Neural progenitor cell (in vitro differentiated cells): ENCODE results near the gene PLCG1. TPM values are rescaled to one million over a fixed set of nuclear protein-coding genes. Genes with fewer than 3 reads are reported as not detected.

Experiments
- DNase-seq: peaks from one replicate; pipeline ENCODE4 v3.0.0-alpha.2; 2016; ENCODE audit warnings: low spot score
- H2AFZ ChIP-seq: fragments of 200-600 bp; sonication (generic); replicated peaks from 2 replicates; pipeline ENCODE4 v1.6.1; 2016; ENCODE audit warnings: antibody characterized with exemption
- H3F3A ChIP-seq: fragments of 200-600 bp; sonication (generic); 2 replicates; pipeline ENCODE4 v1.6.1; 2016; ENCODE audit warnings: antibody characterized with exemption, low read depth
- H3K27ac ChIP-seq: fragments of 200-600 bp; sonication (generic); 2 replicates; pipeline ENCODE4 v1.5.1; 2016; ENCODE audit warnings: mild to moderate bottlenecking
- H3K27me3 ChIP-seq: fragments of 200-600 bp; sonication (generic); 2 replicates; pipeline ENCODE4 v1.6.1; 2016; ENCODE audit warnings: mild to moderate bottlenecking, moderate library complexity
- H3K36me3 ChIP-seq: fragments of 200-600 bp; sonication (generic); 2 replicates; pipeline ENCODE4 v1.5.1; 2016
- H3K4me1 ChIP-seq: fragments of 200-600 bp; sonication (generic); 2 replicates; pipeline ENCODE4 v1.6.1; 2016; ENCODE audit warnings: mixed run types
- H3K4me2 ChIP-seq: fragments of 200-600 bp; sonication (generic); 2 replicates; pipeline ENCODE4 v1.6.1; 2016
- H3K4me3 ChIP-seq: fragments of 200-600 bp; sonication (generic); 2 replicates; pipeline ENCODE4 v1.5.1; 2016
- H3K79me2 ChIP-seq: fragments of 200-600 bp; sonication (generic); 2 replicates; pipeline ENCODE4 v1.6.1; 2016; ENCODE audit warnings: low read depth
- H3K9ac ChIP-seq: fragments of 200-600 bp; sonication (generic); 2 replicates; pipeline ENCODE4 v1.6.1; 2016
- H3K9me3 ChIP-seq: fragments of 200-600 bp; sonication (generic); 2 replicates; pipeline ENCODE4 v1.5.1; 2016; ENCODE audit warnings: low read depth
- H4K20me1 ChIP-seq: fragments of 200-600 bp; sonication (generic); 2 replicates; pipeline ENCODE4 v1.6.1; 2016; ENCODE audit warnings: low read depth
- H3K27ac Mint-ChIP-seq: 3 replicates; pipeline ENCODE4 v1.8.0; 2021; ENCODE audit warnings: mixed read lengths
- H3K27me3 Mint-ChIP-seq: 2 replicates; pipeline ENCODE4 v1.8.0; 2022; ENCODE audit warnings: low read depth, mild to moderate bottlenecking, inconsistent platforms, moderate library complexity, mixed read lengths; ENCODE audit not compliant: insufficient read depth
- H3K36me3 Mint-ChIP-seq: 3 replicates; pipeline ENCODE4 v1.8.0; 2021; ENCODE audit warnings: mixed read lengths
- H3K4me1 Mint-ChIP-seq: 3 replicates; pipeline ENCODE4 v1.8.0; 2021; ENCODE audit warnings: mixed read lengths
- H3K4me3 Mint-ChIP-seq: 3 replicates; pipeline ENCODE4 v1.8.0; 2021; ENCODE audit warnings: mild to moderate bottlenecking, moderate library complexity, mixed read lengths
- H3K9me3 Mint-ChIP-seq: 3 replicates; pipeline ENCODE4 v1.8.0; 2020; ENCODE audit warnings: mixed read lengths
- EZH2 ChIP-seq: fragments of 200-600 bp; sonication (generic); IDR thresholded peaks from 2 replicates; pipeline ENCODE4 v1.6.1; 2017; ENCODE audit warnings: antibody characterized with exemption, mild to moderate bottlenecking, moderate library complexity
- EZH2phosphoT487 ChIP-seq: fragments of 200-600 bp; sonication (generic); IDR thresholded peaks from 2 replicates; pipeline ENCODE4 v1.6.1; 2017; ENCODE audit warnings: antibody characterized with exemption
- total RNA-seq: library from RNA; depleted of rRNA; stranded (reverse); fragments of >200 nt; gene quantifications from 2 replicates; pipeline ENCODE4 v1.2.3, GENCODE V29; 2015; ENCODE audit warnings: low replicate concordance
- TF ChIP-seq, protein P1 (sequence below): fragments of 200-600 bp; sonication (generic); IDR thresholded peaks from 2 replicates; pipeline ENCODE4 v1.5.1; 2017; ENCODE audit warnings: antibody characterized with exemption, mild to moderate bottlenecking

PLCG1 gene
- total RNA-seq, 1 donor from 2014 or later = 146 TPM

GRCh38 chr20:41108531-41108930 is 28.8 kb upstream of the PLCG1 start:
- Histone ChIP-seq H3K9ac (no peak overlapping the region), H3K9me3 (no peaks in the 10 kb centered on the region), H3K36me3 (peaks cover 30% of the 10 kb centered on the region), H4K20me1 (no peaks in the 10 kb centered on the region), H3K27me3 (no peaks in the 10 kb centered on the region), H3K4me2 (no peak overlapping the region), H2AFZ (no peak overlapping the region), H3K27ac (no peak overlapping the region), H3K4me3 (no peak overlapping the region), H3F3A (peaks cover 5% of the 10 kb centered on the region), H3K4me1 (no peaks in the 10 kb centered on the region), H3K79me2 (peaks cover 2% of the 10 kb centered on the region)
- peaks cover 9% of the 10 kb centered on the region for H3K4me1 Mint-ChIP-seq
- peaks cover 2% of the 10 kb centered on the region for H3K27me3 Mint-ChIP-seq
- no peaks in the 10 kb centered on the region for H3K9me3 Mint-ChIP-seq
- H3K27ac Mint-ChIP-seq = no peak overlapping the region
- TF ChIP-seq, protein P1, sequence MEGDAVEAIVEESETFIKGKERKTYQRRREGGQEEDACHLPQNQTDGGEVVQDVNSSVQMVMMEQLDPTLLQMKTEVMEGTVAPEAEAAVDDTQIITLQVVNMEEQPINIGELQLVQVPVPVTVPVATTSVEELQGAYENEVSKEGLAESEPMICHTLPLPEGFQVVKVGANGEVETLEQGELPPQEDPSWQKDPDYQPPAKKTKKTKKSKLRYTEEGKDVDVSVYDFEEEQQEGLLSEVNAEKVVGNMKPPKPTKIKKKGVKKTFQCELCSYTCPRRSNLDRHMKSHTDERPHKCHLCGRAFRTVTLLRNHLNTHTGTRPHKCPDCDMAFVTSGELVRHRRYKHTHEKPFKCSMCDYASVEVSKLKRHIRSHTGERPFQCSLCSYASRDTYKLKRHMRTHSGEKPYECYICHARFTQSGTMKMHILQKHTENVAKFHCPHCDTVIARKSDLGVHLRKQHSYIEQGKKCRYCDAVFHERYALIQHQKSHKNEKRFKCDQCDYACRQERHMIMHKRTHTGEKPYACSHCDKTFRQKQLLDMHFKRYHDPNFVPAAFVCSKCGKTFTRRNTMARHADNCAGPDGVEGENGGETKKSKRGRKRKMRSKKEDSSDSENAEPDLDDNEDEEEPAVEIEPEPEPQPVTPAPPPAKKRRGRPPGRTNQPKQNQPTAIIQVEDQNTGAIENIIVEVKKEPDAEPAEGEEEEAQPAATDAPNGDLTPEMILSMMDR = no peak
- TF ChIP-seq EZH2 = no peak
- TF ChIP-seq EZH2phosphoT487 = no peak
- no peak overlapping the region for H3K4me3 Mint-ChIP-seq
- no peak for DNase-seq
- H3K36me3 Mint-ChIP-seq = peaks cover 41% of the 10 kb centered on the region

GRCh38 chr20:41110012-41110411 is 27.3 kb upstream of the PLCG1 start:
- Histone ChIP-seq H3K79me2 (peaks cover 2% of the 10 kb centered on the region), H3K27me3 (no peaks in the 10 kb centered on the region), H3K4me3 (no peak overlapping the region), H3K4me2 (no peak overlapping the region), H2AFZ (no peak overlapping the region), H3K27ac (no peak overlapping the region), H3F3A (no peaks in the 10 kb centered on the region), H3K9me3 (no peaks in the 10 kb centered on the region), H3K36me3 (peaks cover 33% of the 10 kb centered on the region), H3K4me1 (no peaks in the 10 kb centered on the region), H3K9ac (no peak overlapping the region), H4K20me1 (no peaks in the 10 kb centered on the region)
- H3K4me3 Mint-ChIP-seq = no peak overlapping the region
- H3K27ac Mint-ChIP-seq = no peak overlapping the region
- no peak for DNase-seq
- H3K4me1 Mint-ChIP-seq = peaks cover 9% of the 10 kb centered on the region
- peaks cover 2% of the 10 kb centered on the region for H3K27me3 Mint-ChIP-seq
- TF ChIP-seq, protein P1 = no peak
- no peak for TF ChIP-seq EZH2
- no peak for TF ChIP-seq EZH2phosphoT487
- peaks cover 46% of the 10 kb centered on the region for H3K36me3 Mint-ChIP-seq
- no peaks in the 10 kb centered on the region for H3K9me3 Mint-ChIP-seq

GRCh38 chr20:41110930-41111577 is 26.3 kb upstream of the PLCG1 start:
- Mint-ChIP-seq H3K36me3 (peaks cover 52% of the 10 kb centered on the region), H3K9me3 (no peaks in the 10 kb centered on the region), H3K27ac (no peak overlapping the region), H3K4me3 (no peak overlapping the region), H3K4me1 (peaks cover 9% of the 10 kb centered on the region), H3K27me3 (peaks cover 2% of the 10 kb centered on the region)
- Histone ChIP-seq H3K4me1 (no peaks in the 10 kb centered on the region), H3K9me3 (no peaks in the 10 kb centered on the region), H3K27me3 (no peaks in the 10 kb centered on the region), H2AFZ (no peak overlapping the region), H3K4me3 (no peak overlapping the region), H3K36me3 (peaks cover 34% of the 10 kb centered on the region), H3K79me2 (peaks cover 2% of the 10 kb centered on the region), H3K9ac (no peak overlapping the region), H3K27ac (no peak overlapping the region), H3K4me2 (no peak overlapping the region), H4K20me1 (no peaks in the 10 kb centered on the region), H3F3A (no peaks in the 10 kb centered on the region)
- no peak for TF ChIP-seq EZH2phosphoT487
- TF ChIP-seq EZH2 = no peak
- TF ChIP-seq, protein P1 = no peak
- no peak for DNase-seq
